Measurements from ENCODE around the gene BRIX1. TPM values are rescaled to one million over a fixed set of nuclear protein-coding genes. Genes with fewer than 3 reads are reported as not detected.

BRIX1 gene
- total RNA-seq, 2 donors from 2014 or later, result 16.8 to 33.5 TPM

DNA sequence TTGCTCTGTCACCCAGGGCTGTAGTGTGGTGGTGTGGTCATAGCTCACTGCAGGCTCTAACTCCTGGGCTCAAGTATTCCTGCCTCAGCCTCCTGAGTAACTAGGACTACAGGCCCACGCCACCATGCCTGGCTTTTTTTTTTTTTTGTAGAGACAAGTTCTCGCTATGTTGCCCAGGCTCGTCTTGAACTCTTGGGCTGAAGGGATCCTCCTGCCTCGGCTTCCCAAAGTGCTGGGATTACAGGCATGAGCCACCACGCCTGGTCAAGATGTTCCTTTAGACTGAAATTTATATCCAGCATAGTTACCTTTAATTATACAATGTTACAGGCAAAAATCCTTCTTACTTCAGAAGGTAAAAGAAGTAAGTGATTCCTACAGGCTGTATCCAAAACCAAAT, 12.3 kb downstream of the BRIX1 start:
- H3K27ac ChIP-seq, result no peak overlapping the region
- H3K4me3 ChIP-seq, result no peak overlapping the region
- no peaks in the 10 kb centered on the region for H3K9me3 ChIP-seq
- peaks cover 18 to 25% of the 10 kb centered on the region in 2 donors for H3K4me1 ChIP-seq (ENCODE audit: control insufficient read depth in 1 of 2, low read depth in 2 of 2)
- DNase-seq (ENCODE audit: low spot score), result no peak
- peaks cover 11% of the 10 kb centered on the region for H3K36me3 ChIP-seq
- TF ChIP-seq, protein P1, sequence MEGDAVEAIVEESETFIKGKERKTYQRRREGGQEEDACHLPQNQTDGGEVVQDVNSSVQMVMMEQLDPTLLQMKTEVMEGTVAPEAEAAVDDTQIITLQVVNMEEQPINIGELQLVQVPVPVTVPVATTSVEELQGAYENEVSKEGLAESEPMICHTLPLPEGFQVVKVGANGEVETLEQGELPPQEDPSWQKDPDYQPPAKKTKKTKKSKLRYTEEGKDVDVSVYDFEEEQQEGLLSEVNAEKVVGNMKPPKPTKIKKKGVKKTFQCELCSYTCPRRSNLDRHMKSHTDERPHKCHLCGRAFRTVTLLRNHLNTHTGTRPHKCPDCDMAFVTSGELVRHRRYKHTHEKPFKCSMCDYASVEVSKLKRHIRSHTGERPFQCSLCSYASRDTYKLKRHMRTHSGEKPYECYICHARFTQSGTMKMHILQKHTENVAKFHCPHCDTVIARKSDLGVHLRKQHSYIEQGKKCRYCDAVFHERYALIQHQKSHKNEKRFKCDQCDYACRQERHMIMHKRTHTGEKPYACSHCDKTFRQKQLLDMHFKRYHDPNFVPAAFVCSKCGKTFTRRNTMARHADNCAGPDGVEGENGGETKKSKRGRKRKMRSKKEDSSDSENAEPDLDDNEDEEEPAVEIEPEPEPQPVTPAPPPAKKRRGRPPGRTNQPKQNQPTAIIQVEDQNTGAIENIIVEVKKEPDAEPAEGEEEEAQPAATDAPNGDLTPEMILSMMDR (IDR thresholded peaks at IDR 0.05), result no peak
- ATAC-seq (ENCODE audit: insufficient number of reproducible peaks, low FRiP score, low read depth), result no peak
- H3K27me3 ChIP-seq (replicated peaks; ENCODE audit: insufficient read depth), result no peaks in the 10 kb centered on the region

DNA sequence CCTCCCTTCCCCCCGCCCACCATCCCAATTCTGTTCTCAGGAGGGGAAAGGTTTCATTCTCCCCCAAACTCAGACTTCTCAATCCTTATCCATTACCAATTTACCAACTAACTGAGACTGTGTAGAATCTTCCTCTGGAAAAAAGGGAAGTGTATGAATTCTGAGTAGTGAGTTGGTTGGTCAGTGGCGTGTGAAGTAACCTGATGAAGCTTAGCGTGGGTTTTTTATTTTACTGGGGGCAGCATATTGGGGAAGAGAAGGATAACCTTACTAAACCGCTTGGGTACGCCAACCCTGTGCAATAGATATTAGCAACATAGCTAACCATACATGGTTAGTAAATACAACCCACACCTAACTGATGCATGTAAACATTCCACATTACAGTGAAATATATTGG, 12.8 kb downstream of the BRIX1 start:
- Histone ChIP-seq H3K36me3 (peaks cover 11% of the 10 kb centered on the region), H3K4me1 (ENCODE audit: control insufficient read depth in 1 of 2, low read depth in 2 of 2) (peaks cover 18 to 25% of the 10 kb centered on the region in 2 donors), H3K27ac (no peak overlapping the region), H3K27me3 (replicated peaks; ENCODE audit: insufficient read depth) (no peaks in the 10 kb centered on the region), H3K4me3 (no peak overlapping the region), H3K9me3 (no peaks in the 10 kb centered on the region)
- DNase-seq (ENCODE audit: low spot score) (no peak), ATAC-seq (ENCODE audit: insufficient number of reproducible peaks, low FRiP score, low read depth) (no peak)
- TF ChIP-seq, protein P1 (IDR thresholded peaks at IDR 0.05), result no peak

DNA sequence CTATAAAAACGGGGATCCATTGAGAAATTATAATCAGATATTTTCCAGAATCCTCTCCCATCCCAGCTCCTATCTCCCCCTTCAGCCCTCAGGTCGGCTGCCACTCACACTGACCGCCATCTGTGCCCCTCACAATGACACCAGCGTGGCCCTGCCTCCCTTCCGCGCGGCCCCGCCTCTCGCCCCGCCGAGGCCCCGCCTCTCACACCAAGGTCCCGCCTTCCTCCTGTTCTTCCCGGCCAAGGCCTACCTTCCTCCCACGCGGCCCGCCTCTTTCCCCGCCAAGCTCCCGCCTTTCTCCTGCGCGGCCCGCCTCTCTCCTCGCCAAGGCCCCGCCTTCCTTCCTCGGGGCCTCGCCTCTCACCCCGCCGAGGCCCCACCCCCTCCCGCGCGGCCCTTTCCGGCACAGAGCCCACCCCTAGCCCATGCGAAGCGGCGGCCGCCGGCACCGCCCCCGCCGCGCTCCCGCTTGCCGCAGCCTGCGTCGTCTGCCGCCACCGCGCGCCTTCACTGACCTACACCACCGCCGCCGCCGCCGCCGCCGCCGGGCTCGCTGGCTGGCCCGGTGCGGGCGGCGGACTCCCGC, 13.7 kb downstream of the BRIX1 start, which contains the start of gene DNAJC21:
DNAJC21 (plus strand) TSS at position 426 of the 586 bp plus-strand sequence. CDS start 261 bp downstream, outside the sequence.
- DNase-seq (ENCODE audit: low spot score) (peak; percentile 91), ATAC-seq (ENCODE audit: insufficient number of reproducible peaks, low FRiP score, low read depth) (peak; percentile 96)
- no peaks in the 10 kb centered on the region for H3K27me3 ChIP-seq (replicated peaks; ENCODE audit: insufficient read depth)
- peak within 1 kb of the TSS; percentile 81 for H3K4me3 ChIP-seq
- TF ChIP-seq, protein P1 (IDR thresholded peaks at IDR 0.05), result no peak
- H3K4me1 ChIP-seq (ENCODE audit: control insufficient read depth in 1 of 2, low read depth in 2 of 2), result peaks cover 13 to 25% of the 10 kb centered on the region in 2 donors
- H3K9me3 ChIP-seq, result no peaks in the 10 kb centered on the region
- peaks cover 11% of the 10 kb centered on the region for H3K36me3 ChIP-seq
- H3K27ac ChIP-seq, result peak within 1 kb of the TSS; percentile 88 to 92

DNA sequence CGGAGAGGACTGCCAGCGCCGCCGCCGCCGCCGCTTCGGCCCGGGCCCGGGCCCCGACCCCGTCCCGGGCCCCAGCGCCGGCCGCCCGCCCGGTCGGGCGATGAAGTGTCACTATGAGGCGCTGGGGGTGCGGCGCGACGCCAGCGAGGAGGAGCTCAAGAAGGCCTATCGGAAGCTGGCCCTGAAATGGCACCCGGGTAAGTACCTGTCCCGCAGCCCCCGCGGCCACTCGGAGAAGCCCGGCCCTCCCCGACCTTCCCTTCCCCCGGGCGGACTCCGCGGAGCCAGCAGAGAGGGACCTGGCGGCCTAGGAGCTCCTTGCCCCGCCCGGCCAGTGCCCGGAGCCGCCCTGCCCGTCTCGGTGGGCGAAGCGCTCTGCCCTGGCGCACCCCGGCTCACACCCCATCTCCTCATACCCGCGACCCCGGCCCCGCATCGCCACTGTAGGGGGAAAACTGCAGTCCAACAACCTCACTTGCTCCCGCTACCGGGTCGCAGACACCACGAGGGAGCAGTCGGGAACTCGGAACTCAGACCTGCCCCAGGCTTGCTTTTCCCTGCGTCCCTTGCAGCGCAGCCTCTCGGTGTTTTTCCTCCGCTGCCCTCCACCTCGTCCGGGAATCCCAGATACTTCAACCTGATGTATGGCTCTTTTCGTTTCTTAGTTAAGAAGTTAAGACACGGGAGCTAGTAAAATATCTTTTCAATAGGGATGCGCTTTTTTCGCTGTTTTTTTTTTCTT, 14.4 kb downstream of the BRIX1 start:
- Histone ChIP-seq H3K27ac (peak overlapping the region; percentile 88 to 92), H3K27me3 (replicated peaks; ENCODE audit: insufficient read depth) (no peaks in the 10 kb centered on the region), H3K36me3 (peaks cover 11% of the 10 kb centered on the region), H3K4me1 (ENCODE audit: control insufficient read depth in 1 of 2, low read depth in 2 of 2) (peaks cover 12 to 25% of the 10 kb centered on the region in 2 donors), H3K4me3 (peak overlapping the region; percentile 81), H3K9me3 (no peaks in the 10 kb centered on the region)
- ATAC-seq (ENCODE audit: insufficient number of reproducible peaks, low FRiP score, low read depth) (peak; percentile 76), DNase-seq (ENCODE audit: low spot score) (peak; percentile 69)
- TF ChIP-seq, protein P1 (IDR thresholded peaks at IDR 0.05), result no peak

DNA sequence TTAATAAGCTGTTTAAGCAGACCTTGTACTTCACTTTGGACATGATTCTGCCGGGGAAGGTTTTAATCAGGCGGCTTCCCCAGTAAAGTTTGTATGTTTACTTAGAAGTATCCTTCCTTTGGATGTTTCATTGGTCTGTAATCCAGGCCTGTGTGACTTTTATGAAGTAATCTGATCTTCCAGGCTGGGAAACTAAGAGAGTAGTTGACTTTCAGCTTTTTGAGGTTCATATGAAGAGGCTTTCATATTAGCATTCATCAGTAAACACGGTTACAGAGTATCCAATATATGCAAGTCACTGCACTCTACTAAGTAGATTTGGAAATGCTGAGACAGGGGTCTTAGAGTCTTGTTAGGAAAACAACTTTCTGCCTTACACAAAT, 14.9 kb downstream of the BRIX1 start:
- no peak for ATAC-seq (ENCODE audit: insufficient number of reproducible peaks, low FRiP score, low read depth)
- TF ChIP-seq, protein P1 (IDR thresholded peaks at IDR 0.05), result no peak
- peak overlapping the region; percentile 81 for H3K4me3 ChIP-seq
- no peaks in the 10 kb centered on the region for H3K27me3 ChIP-seq (replicated peaks; ENCODE audit: insufficient read depth)
- H3K4me1 ChIP-seq (ENCODE audit: control insufficient read depth in 1 of 2, low read depth in 2 of 2), result peaks cover 12 to 25% of the 10 kb centered on the region in 2 donors
- H3K36me3 ChIP-seq, result peaks cover 7% of the 10 kb centered on the region
- H3K27ac ChIP-seq, result peak overlapping the region; percentile 88 to 92
- no peaks in the 10 kb centered on the region for H3K9me3 ChIP-seq
- no peak for DNase-seq (ENCODE audit: low spot score)

All from thoracic aorta (tissue), 2 donors.